ENCODE data around the gene FBP2.

Gene FBP2

GRCh38 chr9:94534901-94535300, 58.7 kb downstream of the FBP2 start:
- H3K4me1 ChIP-seq (ENCODE audit: low read depth, poor library complexity, severe bottlenecking): no peaks in the 10 kb centered on the region
- H2AFZ ChIP-seq (ENCODE audit: low read depth): no peak overlapping the region
- H3K27me3 ChIP-seq (ENCODE audit: insufficient read depth, low read depth): no peaks in the 10 kb centered on the region
- no peak overlapping the region for H3K4me2 ChIP-seq
- no peak overlapping the region for H3K27ac ChIP-seq
- no peaks in the 10 kb centered on the region for H3K79me2 ChIP-seq (ENCODE audit: insufficient read depth, low read depth)
- H3K9ac ChIP-seq: no peak overlapping the region
- no peak overlapping the region for H3K4me3 ChIP-seq (IDR thresholded peaks at IDR 0.05; ENCODE audit: insufficient read depth, low read depth, low read length)
- no peaks in the 10 kb centered on the region for H3K36me3 ChIP-seq (ENCODE audit: insufficient read depth)
- no peaks in the 10 kb centered on the region for H4K20me1 ChIP-seq (ENCODE audit: insufficient read depth)
- no peak for TF ChIP-seq CTCF (conservative IDR thresholded peaks at IDR 0.05; ENCODE audit: low read depth, low read length)

- no peaks in the 10 kb centered on the region for H4K20me1 ChIP-seq (ENCODE audit: insufficient read depth)
- no peaks in the 10 kb centered on the region for H3K79me2 ChIP-seq (ENCODE audit: insufficient read depth, low read depth)
- H3K36me3 ChIP-seq (ENCODE audit: insufficient read depth): no peaks in the 10 kb centered on the region
- H3K27me3 ChIP-seq (ENCODE audit: insufficient read depth, low read depth): no peaks in the 10 kb centered on the region
- H3K9ac ChIP-seq: no peak overlapping the region
- no peaks in the 10 kb centered on the region for H3K4me1 ChIP-seq (ENCODE audit: low read depth, poor library complexity, severe bottlenecking)
- H3K27ac ChIP-seq: no peak overlapping the region
- no peak overlapping the region for H3K4me3 ChIP-seq (IDR thresholded peaks at IDR 0.05; ENCODE audit: insufficient read depth, low read depth, low read length)
- TF ChIP-seq CTCF (conservative IDR thresholded peaks at IDR 0.05; ENCODE audit: low read depth, low read length): no peak
- no peak overlapping the region for H3K4me2 ChIP-seq
- H2AFZ ChIP-seq (ENCODE audit: low read depth): no peak overlapping the region
Observed at GRCh38 chr9:94533601-94534000, 60.0 kb downstream of the FBP2 start.

DNA sequence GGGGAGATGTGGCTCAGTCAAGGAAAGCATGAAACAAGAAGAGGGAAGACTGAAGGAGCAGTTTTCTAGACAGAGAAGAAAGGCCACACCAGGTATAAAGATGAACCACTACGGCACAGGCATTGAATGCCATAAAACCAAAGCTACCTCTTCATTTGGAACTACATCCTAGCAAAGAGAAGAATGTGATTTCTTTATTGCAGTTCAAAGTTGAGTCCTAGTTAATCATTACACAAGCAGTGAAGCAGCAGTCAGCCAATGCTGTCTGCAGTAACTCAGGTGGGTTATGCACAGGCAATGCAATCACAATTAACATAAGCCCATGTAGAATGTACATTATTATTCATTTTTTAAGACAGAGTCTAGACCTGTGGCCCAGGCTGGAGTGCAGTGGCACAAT, 60.5 kb downstream of the FBP2 start:
- Histone ChIP-seq H3K27me3 (ENCODE audit: insufficient read depth, low read depth) (no peaks in the 10 kb centered on the region), H3K79me2 (ENCODE audit: insufficient read depth, low read depth) (no peaks in the 10 kb centered on the region), H3K4me2 (no peak overlapping the region), H3K36me3 (ENCODE audit: insufficient read depth) (no peaks in the 10 kb centered on the region), H3K4me3 (IDR thresholded peaks at IDR 0.05; ENCODE audit: insufficient read depth, low read depth, low read length) (no peak overlapping the region), H3K27ac (no peak overlapping the region), H4K20me1 (ENCODE audit: insufficient read depth) (no peaks in the 10 kb centered on the region), H3K9ac (no peak overlapping the region), H2AFZ (ENCODE audit: low read depth) (no peak overlapping the region), H3K4me1 (ENCODE audit: low read depth, poor library complexity, severe bottlenecking) (no peaks in the 10 kb centered on the region)
- TF ChIP-seq CTCF (conservative IDR thresholded peaks at IDR 0.05; ENCODE audit: low read depth, low read length): no peak

DNA sequence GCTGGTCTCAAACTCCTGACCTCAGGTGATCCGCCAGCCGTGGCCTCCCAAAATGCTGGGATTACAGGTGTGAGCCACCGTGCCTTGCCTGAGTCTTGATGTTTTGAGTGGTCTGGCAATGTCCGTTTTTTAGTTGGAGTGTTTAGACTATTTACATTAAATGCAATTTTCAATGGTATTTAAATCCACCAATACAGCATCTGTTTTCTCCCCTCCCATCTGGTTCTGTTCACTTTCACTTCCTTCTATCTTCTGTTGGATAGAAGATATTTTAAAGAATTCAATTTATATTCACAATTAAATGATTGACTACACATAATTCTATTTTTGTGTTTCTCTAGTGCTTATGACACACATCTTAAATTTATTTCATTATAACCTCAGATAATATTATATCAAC, 64.7 kb downstream of the FBP2 start:
- H3K4me2 ChIP-seq: no peak overlapping the region
- no peak overlapping the region for H3K9ac ChIP-seq
- no peak for TF ChIP-seq CTCF (conservative IDR thresholded peaks at IDR 0.05; ENCODE audit: low read depth, low read length)
- no peaks in the 10 kb centered on the region for H4K20me1 ChIP-seq (ENCODE audit: insufficient read depth)
- H3K4me1 ChIP-seq (ENCODE audit: low read depth, poor library complexity, severe bottlenecking): no peaks in the 10 kb centered on the region
- H3K27ac ChIP-seq: no peak overlapping the region
- H3K79me2 ChIP-seq (ENCODE audit: insufficient read depth, low read depth): no peaks in the 10 kb centered on the region
- no peaks in the 10 kb centered on the region for H3K36me3 ChIP-seq (ENCODE audit: insufficient read depth)
- H3K4me3 ChIP-seq (IDR thresholded peaks at IDR 0.05; ENCODE audit: insufficient read depth, low read depth, low read length): no peak overlapping the region
- no peak overlapping the region for H2AFZ ChIP-seq (ENCODE audit: low read depth)
- no peaks in the 10 kb centered on the region for H3K27me3 ChIP-seq (ENCODE audit: insufficient read depth, low read depth)

- H3K36me3 ChIP-seq (ENCODE audit: insufficient read depth): no peaks in the 10 kb centered on the region
- TF ChIP-seq CTCF (conservative IDR thresholded peaks at IDR 0.05; ENCODE audit: low read depth, low read length): no peak
- no peak overlapping the region for H2AFZ ChIP-seq (ENCODE audit: low read depth)
- H3K4me2 ChIP-seq: no peak overlapping the region
- no peak overlapping the region for H3K9ac ChIP-seq
- H3K27me3 ChIP-seq (ENCODE audit: insufficient read depth, low read depth): no peaks in the 10 kb centered on the region
- H3K79me2 ChIP-seq (ENCODE audit: insufficient read depth, low read depth): no peaks in the 10 kb centered on the region
- H4K20me1 ChIP-seq (ENCODE audit: insufficient read depth): no peaks in the 10 kb centered on the region
- H3K27ac ChIP-seq: no peak overlapping the region
- no peaks in the 10 kb centered on the region for H3K4me1 ChIP-seq (ENCODE audit: low read depth, poor library complexity, severe bottlenecking)
- H3K4me3 ChIP-seq (IDR thresholded peaks at IDR 0.05; ENCODE audit: insufficient read depth, low read depth, low read length): no peak overlapping the region
Observed at GRCh38 chr9:94526951-94527350, 66.7 kb downstream of the FBP2 start.
